Endothelial cell of hepatic sinusoid (primary cell): ENCODE measurements around the gene CACNA1C.

Experiments used
- in situ Hi-C: cut with HindIII; loops from 2 replicates; pipeline ENCODE4 v1.10.0; 2017; ENCODE audit warnings: low sequenced_read_pairs

Gene CACNA1C

DNA sequence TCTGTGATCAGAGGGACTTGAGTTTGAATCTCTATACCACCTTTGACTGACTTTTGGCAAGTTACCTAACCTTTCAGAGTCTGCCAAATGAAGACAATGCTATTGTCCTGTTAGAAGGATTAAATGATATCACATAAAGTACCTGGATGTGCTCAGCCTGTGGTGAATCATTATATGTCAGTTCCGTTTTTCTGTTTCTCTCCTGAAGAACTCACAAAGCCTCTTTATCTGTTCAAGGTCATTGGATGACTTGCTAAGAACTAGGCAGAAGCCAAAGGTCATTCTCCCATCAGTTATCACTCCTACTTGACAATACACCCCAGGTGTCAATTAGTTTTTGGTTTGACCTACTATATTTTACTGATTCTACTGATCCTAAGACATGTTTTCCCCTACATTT, 174.6 kb downstream of the CACNA1C start:
- in situ Hi-C loops = no loop called here

- in situ Hi-C loops = no loop called here
Observed at GRCh38 chr12:2228535-2228934, 175.7 kb downstream of the CACNA1C start.

- in situ Hi-C loops = no loop called here
Observed at GRCh38 chr12:2229661-2230539, 177.1 kb downstream of the CACNA1C start.

- in situ Hi-C loops = no loop called here
Observed at GRCh38 chr12:2231011-2231595, 178.3 kb downstream of the CACNA1C start.

- in situ Hi-C loops = no loop called here
Observed at GRCh38 chr12:2231956-2232355, 179.2 kb downstream of the CACNA1C start.

GRCh38 chr12:2233034-2233433, 180.2 kb downstream of the CACNA1C start:
- in situ Hi-C loops = no loop called here

- in situ Hi-C loops = no loop called here
Observed at GRCh38 chr12:2234091-2234490, 181.3 kb downstream of the CACNA1C start.

- in situ Hi-C loops = no loop called here
Observed at GRCh38 chr12:2234646-2235350, 182.0 kb downstream of the CACNA1C start.

DNA sequence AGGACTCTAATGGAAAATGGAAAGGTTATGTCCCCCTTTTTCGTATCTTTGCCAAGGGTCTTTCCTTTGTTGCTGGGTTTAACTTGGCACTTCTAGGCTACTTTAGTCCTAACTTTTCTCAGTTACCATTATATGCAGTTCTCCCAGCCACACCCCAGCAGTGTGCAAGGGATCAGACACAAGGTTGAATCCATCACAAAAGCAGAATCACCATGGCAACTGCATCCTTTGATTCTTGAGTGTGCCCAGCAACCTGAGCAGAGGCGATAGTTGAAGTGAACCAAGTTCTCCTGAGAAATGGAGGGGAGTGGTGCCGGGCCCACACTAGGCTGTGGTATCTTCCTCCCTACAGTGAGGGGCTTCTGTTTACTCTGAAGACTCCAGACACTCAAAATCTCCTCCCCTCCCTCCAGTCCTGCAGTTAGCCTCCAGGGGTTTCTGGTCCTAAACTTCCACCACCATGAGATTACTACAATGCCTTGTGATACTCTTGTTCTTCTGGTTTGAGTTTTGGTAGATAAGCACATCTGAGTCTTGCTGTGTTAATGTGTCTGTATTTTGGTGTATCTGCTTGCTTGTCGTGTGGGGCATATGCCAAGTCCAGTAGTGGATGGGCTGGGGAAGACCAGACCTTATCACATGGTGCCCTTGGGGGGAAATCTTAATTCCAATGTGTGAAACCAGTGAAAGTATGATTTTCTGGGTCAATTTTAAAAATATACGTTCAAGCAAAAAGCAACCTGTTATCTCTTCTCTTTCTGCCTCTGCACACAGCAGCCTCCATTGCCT, 183.9 kb downstream of the CACNA1C start:
- in situ Hi-C loops = no loop called here

DNA sequence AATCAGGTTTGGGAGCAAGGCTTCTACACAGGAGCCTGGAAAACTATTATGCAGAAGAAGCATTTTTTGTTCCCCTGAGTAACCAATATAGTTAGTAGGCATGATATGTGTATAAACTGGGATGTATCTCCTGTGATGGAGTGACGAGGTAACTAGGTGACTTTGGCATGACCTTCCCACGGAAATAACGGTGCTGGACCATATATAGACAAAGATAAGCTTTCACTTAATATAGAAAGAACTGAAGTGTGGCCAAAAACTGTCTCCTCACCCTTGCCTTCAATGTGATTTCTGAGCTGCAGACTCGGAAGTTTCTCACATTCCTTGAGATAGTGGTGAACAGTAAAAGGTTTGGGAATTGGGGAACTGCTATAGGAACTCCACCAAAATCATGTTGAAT, 185.3 kb downstream of the CACNA1C start:
- in situ Hi-C loops = no loop called here

- in situ Hi-C loops = no loop called here
Observed at GRCh38 chr12:2239381-2239871, 186.6 kb downstream of the CACNA1C start.

DNA sequence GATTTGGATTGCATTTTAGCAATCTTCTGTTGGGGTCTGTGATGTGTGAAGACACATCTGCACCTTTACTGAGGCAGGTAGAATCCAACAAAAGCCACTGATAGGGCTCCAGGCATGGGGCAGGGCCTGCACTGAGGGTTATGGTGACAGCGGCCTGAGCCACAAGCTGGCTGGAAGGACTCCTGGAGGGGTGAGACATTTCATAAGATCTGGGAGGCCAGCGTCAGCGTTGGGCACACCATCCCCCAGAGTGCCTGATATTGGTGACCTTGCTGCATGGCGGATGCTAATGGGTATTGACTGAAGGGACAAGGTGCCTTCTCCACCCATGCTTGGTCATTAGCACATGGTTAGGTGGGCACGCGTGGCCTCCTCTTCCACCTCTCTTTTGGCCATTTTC, 187.6 kb downstream of the CACNA1C start:
- in situ Hi-C loops = no loop called here

- in situ Hi-C loops = no loop called here
Observed at GRCh38 chr12:2240984-2241383, 188.2 kb downstream of the CACNA1C start.

DNA sequence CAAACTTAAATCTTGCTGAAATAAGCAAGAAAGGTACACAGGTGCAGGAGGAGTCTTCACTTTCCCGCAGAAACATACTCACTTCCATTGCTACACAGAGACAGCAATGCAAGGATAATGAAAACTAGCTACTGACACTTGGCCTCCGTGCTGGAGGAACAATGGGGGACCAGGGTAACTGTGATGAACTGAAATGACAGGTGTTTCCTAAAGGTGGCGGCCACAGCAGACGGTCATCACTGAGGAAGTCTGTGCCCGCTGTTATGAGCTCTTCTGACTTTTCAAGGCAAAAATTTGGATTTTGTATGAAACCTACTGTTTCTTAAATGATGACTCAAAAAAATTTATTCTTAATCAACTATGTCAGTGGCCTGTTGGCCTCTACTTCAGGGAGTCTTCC, 189.4 kb downstream of the CACNA1C start:
- in situ Hi-C loops = no loop called here

- in situ Hi-C loops = no loop called here
Observed at GRCh38 chr12:2242816-2243215, 190.0 kb downstream of the CACNA1C start.

- in situ Hi-C loops = no loop called here
Observed at GRCh38 chr12:2243275-2243674, 190.5 kb downstream of the CACNA1C start.

GRCh38 chr12:2244013-2244861, 191.4 kb downstream of the CACNA1C start:
- in situ Hi-C loops = no loop called here

DNA sequence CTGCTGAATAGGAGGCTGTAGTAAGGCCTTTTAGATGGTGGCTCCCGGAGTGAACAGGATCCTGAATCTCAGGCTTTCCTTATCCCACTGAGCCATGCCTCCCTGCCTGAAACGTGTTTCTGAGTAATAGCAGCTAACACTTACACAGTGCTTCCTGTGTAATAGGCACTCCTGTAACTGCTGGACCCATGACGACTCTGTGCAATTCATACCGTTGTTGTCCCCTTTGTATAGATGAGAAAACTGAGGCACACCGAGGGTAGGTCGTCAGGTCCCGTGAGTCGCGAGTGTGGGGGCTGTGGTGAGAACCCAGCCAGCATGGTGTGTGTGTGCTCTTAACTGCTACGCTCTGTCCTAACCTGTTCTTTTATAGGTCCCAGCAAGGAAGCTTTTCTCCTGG, 193.6 kb downstream of the CACNA1C start:
- in situ Hi-C loops = loop anchor here (5.0 kb wide), 1 partner anchor 79 kb away; no protein-coding TSS in a partner anchor

- in situ Hi-C loops = loop anchor here (5.0 kb wide), 1 partner anchor 80 kb away; no protein-coding TSS in a partner anchor
Observed at GRCh38 chr12:2247120-2247519, 194.3 kb downstream of the CACNA1C start.

- in situ Hi-C loops = loop anchor here (5.0 kb wide), 1 partner anchor 80 kb away; no protein-coding TSS in a partner anchor
Observed at GRCh38 chr12:2247596-2247995, 194.8 kb downstream of the CACNA1C start.
